Fibroblast of the conjunctiva (primary cell): ENCODE results near the gene DHRS1.
A peak's percentile ranks its signal among the peaks of the same experiment; 100 is the strongest.

Experiments used
- DNase-seq: peaks from one replicate; pipeline ENCODE4 v3.0.0-alpha.2; 2010; ENCODE audit warnings: low read depth

The DHRS1 gene

GRCh38 chr14:24299255-24300191, at the start of gene DHRS1, which contains the start of gene NOP9:
Gene DHRS1 (minus strand): TSS chr14:24299780. CDS start chr14:24299106, 674 bp downstream.
Gene NOP9 (plus strand): TSS chr14:24299850. CDS start chr14:24299955, 105 bp downstream.
- peak; percentile 56 for DNase-seq

GRCh38 chr14:24348186-24348585, 48.6 kb upstream of the DHRS1 start:
- DNase-seq, result no peak

DNA sequence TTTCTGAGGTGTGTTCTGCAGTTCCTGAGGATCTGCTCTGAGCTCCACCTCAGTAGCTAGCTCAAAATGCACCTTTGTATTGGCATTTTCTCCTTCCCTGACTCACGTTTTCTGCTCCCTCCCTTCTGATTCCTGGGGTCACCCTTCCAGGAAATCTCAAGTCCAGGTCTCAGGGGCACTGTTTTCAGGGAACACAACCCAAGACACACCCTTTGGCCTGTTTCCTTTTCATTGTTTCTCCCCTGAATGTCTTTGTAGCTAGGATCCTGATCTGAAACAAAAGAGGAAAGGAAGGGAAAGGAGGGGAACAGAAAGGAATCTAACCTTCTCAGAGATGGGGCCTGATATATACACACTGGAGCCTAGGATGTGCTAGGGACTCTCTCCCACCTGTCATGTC, 47.6 kb upstream of the DHRS1 start:
- DNase-seq, result no peak

DNA sequence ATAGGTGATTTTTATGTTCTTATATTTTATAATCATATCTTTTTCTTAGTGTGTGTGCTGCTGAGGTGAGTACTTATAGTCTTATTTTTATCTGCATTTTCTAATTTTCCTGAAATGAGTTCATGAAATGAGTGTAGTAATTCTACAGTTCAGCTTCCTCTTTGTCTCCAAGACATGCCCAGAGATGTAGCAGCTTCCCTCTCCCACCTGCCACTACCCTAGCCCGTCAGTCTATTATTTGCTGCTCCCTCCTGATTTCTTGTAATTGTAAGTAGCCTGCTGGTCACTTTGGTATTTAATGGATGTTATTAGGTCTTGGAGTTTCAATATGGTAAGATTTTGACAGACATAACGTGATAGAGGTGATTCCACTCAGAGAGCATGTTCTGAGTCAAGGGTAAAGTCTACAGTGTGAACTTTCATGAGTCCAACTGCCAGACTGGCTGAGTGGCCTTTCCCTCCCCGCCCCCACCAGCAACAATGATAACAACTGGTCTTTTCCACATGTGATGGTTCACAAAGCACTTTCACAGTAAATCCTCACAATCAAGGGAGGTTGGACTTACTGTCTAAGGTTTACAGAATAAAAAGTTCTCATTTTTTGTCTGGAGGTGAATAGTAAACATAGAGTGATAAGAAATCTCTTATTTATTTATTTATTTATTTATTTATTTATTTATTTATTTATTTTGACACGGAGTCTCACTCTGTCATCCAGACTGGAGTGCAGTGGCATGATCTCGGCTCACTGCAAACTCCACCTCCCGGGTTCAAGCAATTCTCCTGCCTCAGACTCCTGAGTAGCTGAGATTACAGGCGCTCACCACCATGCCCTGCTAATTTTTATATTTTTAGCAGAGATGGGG, 44.4 kb upstream of the DHRS1 start:
- DNase-seq, result no peak

DNA sequence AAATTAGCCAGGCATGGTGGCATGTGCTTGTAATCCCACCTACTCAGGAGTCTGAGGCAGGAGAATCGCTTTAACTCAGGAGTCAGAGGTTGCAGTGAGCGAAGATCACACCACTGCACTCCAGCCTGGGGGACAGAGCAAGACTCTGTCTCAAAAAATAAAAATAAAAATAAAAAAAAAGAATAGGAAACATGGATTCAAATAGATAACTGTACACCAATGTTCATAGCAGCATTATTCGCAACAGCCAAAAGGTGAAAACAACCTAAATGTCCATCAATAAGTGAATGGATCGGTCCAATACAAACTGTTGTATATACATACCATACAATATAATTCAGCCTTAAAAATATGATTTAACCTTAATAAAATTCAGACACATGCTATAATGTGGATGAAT, 43.3 kb upstream of the DHRS1 start:
- no peak for DNase-seq

DNA sequence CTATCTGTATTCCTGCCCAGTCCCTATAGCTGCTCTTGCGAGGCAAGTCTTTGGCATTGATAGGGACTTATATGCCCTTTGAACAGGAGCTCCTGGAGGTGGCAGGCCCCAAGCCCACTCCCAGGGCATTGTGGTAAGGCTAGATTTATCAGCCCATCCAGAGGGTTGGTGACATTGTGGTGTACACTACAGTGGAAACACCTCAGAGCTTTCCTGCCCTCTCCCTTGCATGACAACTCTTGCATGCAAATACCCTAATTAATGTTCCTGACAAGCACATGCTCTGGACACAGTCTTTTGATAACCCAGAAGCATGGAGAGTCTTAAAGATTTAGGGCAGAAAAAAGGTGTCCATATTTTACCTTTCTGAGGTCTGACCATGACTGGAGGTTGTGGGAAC, 41.0 kb upstream of the DHRS1 start:
- DNase-seq, result no peak

GRCh38 chr14:24339284-24340151, 39.9 kb upstream of the DHRS1 start, which contains the start of gene RIPK3:
Gene RIPK3 (minus strand): TSS chr14:24339991. CDS start chr14:24339826, 165 bp downstream.
- DNase-seq, result no peak

DNA sequence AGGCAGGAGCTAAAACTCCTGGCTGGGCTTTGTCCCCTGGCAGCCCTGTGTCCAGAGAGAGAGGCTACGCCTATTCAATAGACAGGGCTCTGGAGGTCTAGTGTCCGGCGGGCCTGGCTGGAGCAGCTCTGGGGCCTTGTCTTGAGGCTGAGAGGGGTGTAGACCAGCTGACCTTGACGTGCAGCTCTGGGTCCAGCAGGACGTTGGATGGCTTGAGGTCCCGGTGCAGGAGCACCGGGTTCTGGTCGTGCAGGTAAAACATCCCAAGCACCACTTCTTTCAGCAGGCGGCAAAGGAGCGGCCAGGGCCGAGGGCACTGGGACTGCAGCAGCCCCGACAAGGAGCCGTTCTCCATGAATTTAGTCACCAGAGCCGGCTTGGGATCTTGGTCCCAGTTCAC, 39.3 kb upstream of the DHRS1 start:
- DNase-seq, result no peak

DNA sequence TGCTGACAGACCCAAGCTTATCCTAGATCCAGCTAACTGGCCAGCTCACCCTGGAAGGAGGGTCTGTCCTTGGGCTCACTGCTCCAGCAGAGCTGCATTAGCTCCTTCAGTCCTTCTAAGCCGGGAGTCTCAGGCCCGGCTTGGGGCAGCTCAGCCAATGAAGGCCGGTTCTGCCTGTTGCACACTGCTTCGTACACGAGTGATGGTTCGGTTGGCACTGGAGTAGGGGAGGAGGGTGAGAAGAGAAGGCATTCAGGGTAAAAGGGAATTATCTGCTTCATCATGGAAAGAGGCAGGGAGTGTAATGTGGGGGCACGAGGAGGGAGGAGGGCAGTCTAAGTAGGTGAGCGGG, 38.2 kb upstream of the DHRS1 start:
- DNase-seq, result no peak

- no peak for DNase-seq
Measured at GRCh38 chr14:24337144-24337823, 37.7 kb upstream of the DHRS1 start.

DNA sequence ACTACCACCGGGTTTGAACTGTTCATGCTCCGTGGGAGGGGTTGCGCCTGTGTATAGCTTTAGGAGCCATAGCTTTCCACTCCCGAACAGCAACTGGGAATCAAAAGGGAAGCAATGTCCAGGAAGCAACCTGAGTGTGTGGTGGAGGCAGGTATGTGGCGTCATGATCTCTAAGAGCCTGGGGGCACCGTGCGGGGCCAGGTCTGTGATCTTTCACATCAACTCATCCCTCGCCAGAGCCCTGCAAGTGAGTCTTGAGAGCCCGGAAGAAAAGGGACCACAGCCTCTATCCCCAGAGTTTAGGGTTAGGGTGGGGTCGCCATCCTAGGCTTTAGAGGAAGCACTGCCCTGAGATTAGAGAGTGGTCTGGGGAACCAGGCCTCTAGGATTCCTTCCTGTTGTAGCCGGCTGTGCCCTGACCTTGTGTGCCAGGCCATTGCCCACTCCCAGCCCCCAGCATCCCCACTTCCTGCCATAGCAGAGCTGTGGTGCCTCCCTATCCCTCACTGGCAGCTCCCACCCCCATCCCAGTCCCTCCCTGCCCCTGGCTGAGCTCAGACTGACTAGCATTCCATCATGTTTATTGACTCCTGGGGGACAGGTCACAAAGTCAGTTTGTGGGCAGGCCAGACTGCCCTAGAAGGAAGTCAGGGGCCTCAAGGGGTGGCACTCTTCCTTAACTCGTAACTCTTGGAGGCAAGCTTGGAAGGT, 36.0 kb upstream of the DHRS1 start:
- no peak for DNase-seq

DNA sequence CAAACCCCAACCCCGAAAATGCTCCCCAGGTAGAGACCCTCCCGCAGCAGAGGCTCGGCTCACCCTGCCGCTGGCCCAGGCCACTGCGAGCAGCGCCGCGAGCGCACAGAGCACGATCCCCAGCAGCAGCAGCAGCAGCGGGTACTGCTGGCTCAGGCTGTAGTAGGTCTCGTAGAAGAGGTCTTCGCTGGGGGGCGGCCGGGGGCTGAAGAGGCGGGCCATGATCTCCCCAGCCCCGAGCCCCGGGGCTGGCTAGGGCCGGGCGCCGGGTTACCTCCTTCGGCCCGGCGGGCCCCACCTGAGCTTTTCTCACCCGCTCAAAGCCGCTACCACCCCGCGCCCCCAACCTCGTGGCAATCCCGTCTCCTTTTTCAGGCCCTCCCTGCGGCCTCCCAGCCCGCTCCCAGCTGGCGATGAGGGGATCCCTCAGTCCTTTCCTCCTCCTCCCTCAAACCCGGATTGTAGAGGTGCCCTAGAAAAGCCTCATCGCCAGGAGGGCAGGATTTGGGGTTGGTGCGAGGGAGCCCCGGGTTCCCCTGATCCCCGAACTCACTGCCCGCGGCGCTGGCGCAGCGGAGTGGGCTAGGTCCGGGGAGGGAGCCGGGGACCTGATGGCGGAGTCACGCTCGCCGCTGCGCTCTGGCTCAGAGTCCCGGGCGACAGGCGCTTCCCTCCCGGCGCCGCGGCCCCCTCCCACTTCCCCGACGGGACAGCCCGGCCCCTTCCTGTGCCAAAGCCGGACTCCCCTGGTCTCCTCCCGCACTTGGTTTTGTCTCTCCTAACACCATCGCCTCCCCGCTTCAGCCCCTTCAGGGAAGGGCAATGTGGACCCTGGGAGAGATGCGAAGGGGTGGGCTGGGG, 35.1 kb upstream of the DHRS1 start, which contains the start of gene ADCY4:
Gene ADCY4 (minus strand): TSS at position 641 of the 861 bp plus-strand sequence. CDS start 419 bp downstream, at position 222.
- DNase-seq, result no peak

- DNase-seq, result no peak
Measured at GRCh38 chr14:24332268-24332993, 32.9 kb upstream of the DHRS1 start.

GRCh38 chr14:24331731-24332267, 32.2 kb upstream of the DHRS1 start:
- DNase-seq, result no peak

GRCh38 chr14:24330973-24331674, 31.5 kb upstream of the DHRS1 start:
- no peak for DNase-seq

DNA sequence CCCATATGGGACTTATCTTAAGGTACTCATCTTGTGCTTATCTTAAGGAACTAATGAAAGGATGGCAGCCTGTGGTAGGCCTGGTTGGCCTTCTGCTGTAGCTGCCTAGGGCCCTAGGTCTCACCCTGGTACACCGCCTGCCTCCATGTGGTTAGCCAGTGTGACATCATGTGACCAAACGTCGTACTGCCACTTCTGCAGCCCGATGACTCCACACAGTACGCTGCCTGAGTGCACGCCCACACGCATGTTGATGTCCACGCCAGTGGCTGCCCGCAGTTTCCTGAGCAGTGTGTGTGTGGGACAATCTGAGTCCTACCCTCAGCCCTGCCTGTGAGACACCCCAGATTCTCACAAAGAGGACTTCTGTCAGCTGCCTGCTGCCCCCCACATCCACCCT, 30.2 kb upstream of the DHRS1 start:
- no peak for DNase-seq

- no peak for DNase-seq
Measured at GRCh38 chr14:24329073-24329663, 29.6 kb upstream of the DHRS1 start.
